GM06990 (cell line): ENCODE data around the gene ZBTB8B.
"Not testable (repeated sequence)": the region's sequence is repeated elsewhere in the genome, so short reads cannot be mapped to it uniquely, and the experiment has no call there.

Source experiments
- DNase-seq: peaks from one replicate; pipeline ENCODE4 v3.0.0-alpha.2; 2011; ENCODE audit not compliant: insufficient read length; ENCODE audit errors: extremely low read depth
- H3K27me3 ChIP-seq: replicated peaks from 2 replicates; pipeline ENCODE4 v1.6.0; 2011; ENCODE audit warnings: low read length; ENCODE audit not compliant: control insufficient read depth, insufficient read depth
- H3K36me3 ChIP-seq: 2 replicates; pipeline ENCODE4 v1.5.1; 2011; ENCODE audit warnings: low read length; ENCODE audit not compliant: control insufficient read depth, insufficient read depth
- H3K4me3 ChIP-seq: replicated peaks from 2 replicates; pipeline ENCODE4 v1.5.1; 2011; ENCODE audit warnings: low read depth, mild to moderate bottlenecking, control low read depth, low read length
- TF ChIP-seq, protein P1 (sequence below): IDR thresholded peaks from 2 replicates; pipeline ENCODE4 v1.5.1; 2011; ENCODE audit warnings: low read length, control low read depth, mild to moderate bottlenecking, inconsistent platforms; ENCODE audit not compliant: insufficient read depth, poor library complexity, severe bottlenecking

Gene ZBTB8B

DNA sequence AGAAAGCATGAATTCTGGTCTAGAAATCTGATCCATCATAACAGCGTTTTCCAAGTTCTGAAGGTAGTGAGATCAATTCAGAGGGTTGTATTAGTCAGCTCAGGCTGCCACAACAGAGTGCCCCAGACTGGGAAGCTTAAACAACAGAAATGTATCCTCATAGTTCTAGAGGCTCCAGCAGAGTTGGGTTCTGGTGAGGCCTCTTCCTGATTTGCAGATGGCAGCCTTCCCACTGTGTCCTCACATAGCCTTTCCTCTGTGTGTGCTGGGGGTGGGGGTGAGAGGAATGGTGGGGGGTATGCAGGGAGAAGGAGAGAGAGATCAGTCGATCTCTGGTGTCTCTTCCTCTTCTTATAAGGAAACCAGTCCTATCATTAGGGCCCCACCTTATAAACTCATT lies 15.1 kb downstream of the ZBTB8B start:
- TF ChIP-seq, protein P1, sequence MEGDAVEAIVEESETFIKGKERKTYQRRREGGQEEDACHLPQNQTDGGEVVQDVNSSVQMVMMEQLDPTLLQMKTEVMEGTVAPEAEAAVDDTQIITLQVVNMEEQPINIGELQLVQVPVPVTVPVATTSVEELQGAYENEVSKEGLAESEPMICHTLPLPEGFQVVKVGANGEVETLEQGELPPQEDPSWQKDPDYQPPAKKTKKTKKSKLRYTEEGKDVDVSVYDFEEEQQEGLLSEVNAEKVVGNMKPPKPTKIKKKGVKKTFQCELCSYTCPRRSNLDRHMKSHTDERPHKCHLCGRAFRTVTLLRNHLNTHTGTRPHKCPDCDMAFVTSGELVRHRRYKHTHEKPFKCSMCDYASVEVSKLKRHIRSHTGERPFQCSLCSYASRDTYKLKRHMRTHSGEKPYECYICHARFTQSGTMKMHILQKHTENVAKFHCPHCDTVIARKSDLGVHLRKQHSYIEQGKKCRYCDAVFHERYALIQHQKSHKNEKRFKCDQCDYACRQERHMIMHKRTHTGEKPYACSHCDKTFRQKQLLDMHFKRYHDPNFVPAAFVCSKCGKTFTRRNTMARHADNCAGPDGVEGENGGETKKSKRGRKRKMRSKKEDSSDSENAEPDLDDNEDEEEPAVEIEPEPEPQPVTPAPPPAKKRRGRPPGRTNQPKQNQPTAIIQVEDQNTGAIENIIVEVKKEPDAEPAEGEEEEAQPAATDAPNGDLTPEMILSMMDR = no peak
- no peaks in the 10 kb centered on the region for H3K27me3 ChIP-seq
- no peak for DNase-seq

DNA sequence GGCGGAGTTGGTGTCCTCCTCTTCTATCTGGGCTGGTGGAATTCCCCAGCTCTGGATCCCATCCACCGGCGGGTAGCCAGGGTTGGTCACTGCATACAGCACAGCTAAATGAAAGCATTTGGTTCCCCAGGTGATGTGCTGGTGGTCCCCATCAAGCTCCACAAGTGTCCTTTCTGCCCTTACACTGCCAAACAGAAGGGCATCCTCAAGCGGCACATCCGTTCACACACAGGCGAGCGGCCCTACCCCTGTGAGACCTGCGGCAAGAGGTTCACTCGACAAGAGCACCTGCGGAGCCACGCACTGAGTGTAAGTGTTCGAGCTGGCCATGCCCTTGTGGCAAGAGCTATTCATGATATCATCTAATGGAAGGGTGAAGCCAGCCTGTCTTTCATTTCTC lies 15.9 kb downstream of the ZBTB8B start:
- H3K36me3 ChIP-seq = no peaks in the 10 kb centered on the region
- TF ChIP-seq, protein P1 = no peak
- H3K27me3 ChIP-seq = no peaks in the 10 kb centered on the region; the same call in 1 of the 2 replicates
- no peak for DNase-seq
- no peak overlapping the region for H3K4me3 ChIP-seq

More for the DNA sequence above, 15.1 kb downstream of the ZBTB8B start:
- Histone ChIP-seq H3K36me3 (no peaks in the 10 kb centered on the region), H3K4me3 (no peak overlapping the region)

DNA sequence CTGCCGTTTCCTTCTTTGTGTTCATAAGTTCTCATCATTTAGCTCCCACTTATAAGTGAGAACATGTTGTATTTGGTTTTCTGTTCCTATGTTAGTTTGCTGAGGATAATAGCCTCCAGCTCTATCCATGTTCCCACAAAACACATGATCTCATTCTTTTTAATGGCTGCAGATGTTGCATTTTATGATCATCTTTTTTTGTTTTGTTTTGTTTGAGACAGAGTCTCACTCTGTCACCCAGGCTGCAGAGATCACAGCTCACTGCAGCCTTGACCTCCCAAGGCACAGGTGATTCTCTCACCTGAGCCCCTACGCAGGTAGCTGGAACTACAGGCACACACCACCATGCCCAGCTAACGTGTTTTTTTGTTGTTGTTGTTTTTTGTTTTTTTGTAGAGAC lies 16.9 kb downstream of the ZBTB8B start:
- DNase-seq, H3K36me3 ChIP-seq, H3K4me3 ChIP-seq, H3K27me3 ChIP-seq: not testable (repeated sequence)

DNA sequence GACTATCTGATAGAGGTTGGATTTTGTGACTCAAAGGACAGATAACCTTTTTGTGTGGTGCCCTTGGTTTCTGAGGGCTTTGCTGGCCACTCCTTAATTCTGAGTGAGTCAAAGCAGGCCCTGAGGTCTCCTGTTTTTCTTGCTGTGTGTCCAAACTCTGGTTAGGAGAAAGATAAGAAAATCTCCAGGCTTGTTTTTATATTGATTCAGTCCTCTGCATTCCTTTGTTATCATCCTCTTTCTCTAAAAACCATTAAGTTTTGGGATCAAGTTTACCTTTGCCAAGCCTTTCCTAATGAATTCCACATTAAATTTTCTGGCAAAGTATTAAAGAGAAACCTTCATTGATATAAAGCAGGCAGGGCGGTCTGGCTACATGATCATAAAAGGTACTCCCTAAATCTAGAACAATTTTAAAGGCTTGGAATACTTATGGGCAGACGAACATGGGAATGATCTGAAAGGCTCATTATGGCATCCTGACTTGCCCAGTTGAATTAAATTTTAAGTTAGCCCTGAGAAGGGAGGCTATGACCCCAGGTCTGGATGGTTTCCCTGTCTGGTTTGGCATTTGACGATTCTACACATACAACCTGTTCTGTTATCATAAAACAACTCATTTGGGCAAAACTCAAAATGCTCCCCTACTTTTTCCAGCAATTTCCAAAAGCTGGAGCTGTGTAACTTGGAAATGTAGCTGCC lies 20.8 kb downstream of the ZBTB8B start:
- Histone ChIP-seq H3K36me3 (no peaks in the 10 kb centered on the region), H3K4me3 (no peak overlapping the region), H3K27me3 (no peaks in the 10 kb centered on the region; the same call in none of the 2 replicates)
- TF ChIP-seq, protein P1 = no peak
- DNase-seq = no peak

DNA sequence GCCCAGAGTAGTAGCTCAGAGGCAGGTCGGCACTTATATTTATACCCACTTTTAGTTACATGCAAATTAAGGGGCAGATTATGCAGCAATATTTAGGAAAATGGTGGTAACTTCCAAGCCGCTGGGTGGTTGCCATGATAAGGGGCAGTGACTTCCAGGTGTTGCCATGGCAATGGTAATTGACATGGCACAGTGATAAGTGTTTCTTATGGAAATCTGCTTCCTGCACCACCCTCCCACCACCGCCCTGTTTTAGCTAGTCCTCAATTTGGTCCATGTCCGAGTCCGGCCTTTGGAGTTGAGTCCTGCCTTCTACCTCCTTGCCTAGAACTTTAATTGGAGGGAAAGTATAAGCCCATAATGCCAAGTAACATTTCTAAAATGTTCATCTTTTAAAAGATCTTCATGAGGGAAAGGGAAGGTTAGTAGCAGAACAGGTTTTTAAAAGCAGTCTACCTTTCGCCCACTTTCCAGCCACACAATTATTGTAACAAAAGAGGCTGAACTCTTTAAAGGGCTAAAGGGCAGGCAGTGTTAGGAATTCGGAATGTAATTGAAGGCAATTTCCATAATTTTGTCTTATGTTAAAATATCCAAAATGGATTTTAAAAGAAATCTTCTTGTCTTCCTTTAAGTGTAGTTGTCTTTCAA lies 21.7 kb downstream of the ZBTB8B start:
- no peaks in the 10 kb centered on the region; the same call in none of the 2 replicates for H3K27me3 ChIP-seq
- DNase-seq = no peak
- TF ChIP-seq, protein P1 = no peak
- H3K36me3 ChIP-seq = no peaks in the 10 kb centered on the region
- no peak overlapping the region for H3K4me3 ChIP-seq

DNA sequence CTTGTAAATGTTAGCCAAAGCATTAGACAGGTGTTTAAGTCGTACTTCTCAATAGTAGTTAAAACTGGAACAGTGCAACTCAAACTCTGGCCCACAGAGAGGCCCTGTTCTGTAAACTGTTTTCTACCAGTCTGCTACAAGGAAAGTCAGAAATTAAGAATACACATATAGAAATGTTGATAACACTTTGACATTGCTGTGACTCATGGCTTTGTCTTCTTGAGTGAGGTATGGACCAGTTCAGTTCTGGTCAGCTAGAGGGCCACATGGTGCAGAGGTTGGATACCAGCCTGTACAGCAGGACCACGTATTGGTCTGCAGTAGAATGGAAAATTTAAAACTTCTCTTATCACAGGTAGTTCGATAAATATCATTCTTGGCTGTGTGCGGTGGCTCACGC lies 22.3 kb downstream of the ZBTB8B start:
- Histone ChIP-seq H3K27me3 (no peaks in the 10 kb centered on the region; the same call in none of the 2 replicates), H3K4me3 (no peak overlapping the region), H3K36me3 (no peaks in the 10 kb centered on the region)
- TF ChIP-seq, protein P1 = no peak
- no peak for DNase-seq
